HG02798 (cell line): ENCODE results near the gene NUDT19.

Experiments
- ATAC-seq: cut with Tn5 transposase; IDR thresholded peaks from one replicate; pipeline ENCODE4 v1.9.1; 2021; ENCODE audit warnings: mild to moderate bottlenecking; ENCODE audit not compliant: unreplicated experiment, poor library complexity

The NUDT19 gene

DNA sequence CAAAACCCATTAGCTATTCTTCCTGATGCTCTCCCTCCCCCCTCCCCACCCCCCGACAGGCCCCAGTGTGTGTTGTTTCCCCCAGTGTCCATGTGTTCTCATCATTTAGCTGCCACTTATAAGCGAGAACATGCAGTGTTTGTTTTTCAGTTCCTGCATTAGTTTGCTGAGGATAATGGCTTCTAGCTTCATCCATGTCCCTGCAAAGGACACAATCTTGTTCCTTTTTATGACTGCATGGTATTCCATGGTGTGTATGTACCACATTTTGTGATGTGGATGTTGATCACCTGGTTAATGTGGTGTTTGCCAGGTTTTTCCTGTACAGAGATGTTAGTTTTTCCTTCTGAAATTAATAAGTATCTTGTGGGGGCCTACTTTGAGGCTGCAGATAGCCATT lies 59.4 kb downstream of the NUDT19 start:
- no peak for ATAC-seq

- no peak for ATAC-seq
Measured at GRCh38 chr19:32757189-32757588, 65.6 kb downstream of the NUDT19 start.
